Non-pigmented ciliary epithelial cell (primary cell): ENCODE data around the gene RUNX1.

Source experiments
- DNase-seq: peaks from one replicate; pipeline ENCODE4 v3.0.0-alpha.2; 2010; ENCODE audit warnings: low read depth

Gene RUNX1

DNA sequence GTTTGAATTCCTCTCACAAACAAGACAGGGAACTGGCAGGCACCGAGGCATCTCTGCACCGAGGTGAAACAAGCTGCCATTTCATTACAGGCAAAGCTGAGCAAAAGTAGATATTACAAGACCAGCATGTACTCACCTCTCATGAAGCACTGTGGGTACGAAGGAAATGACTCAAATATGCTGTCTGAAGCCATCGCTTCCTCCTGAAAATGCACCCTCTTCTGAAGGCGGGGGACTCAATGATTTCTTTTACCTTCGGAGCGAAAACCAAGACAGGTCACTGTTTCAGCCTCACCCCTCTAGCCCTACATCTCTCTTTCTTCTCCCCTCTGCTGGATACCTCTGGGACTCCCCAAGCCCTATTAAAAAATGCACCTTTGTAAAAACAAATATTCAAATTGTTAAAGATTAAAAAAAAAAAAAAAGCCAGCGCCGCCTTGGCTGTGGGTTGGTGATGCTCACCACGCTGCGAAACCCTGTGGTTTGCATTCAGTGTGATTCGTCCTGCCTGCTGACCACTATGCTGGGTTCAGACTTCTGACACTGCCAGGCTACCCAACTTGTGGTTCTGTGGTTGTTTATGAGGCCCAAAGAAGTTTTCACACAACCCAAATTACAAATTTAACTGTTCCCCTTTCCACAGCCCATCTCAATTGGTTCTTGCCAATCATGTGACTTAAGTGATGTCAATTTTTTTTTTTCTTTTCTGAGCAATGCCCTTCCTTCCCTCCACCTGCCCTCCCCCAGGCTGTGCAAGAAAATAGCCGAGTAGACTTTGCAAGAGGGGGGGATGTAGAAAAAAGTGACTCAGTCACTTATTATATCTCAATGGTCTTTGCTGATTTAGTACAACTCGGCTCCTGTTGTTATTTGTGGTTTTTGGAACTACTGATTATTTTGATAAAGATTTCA is at the start of gene RUNX1:
Gene RUNX1, minus strand, starts transcription at position 597 of the 912 bp plus-strand sequence.
- peak; percentile 83 for DNase-seq

DNA sequence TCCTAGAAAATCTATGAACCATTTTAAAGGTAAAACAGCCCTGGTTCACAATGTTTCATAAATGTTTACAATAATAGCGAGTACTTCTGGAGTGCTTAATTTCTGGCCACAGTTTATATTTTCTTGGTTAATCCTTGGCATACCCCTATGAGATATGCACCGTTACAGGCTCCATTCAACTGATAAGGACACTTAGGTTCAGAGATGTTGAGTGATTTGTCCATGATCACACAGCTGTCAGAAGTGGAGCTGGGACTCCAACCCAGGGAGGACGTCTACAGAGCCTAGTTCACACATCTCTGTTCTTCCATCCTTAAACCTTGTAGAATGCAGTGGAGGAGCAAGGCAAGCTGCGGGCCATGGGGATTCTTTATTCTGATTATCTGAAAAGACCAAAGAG is 48.4 kb upstream of the RUNX1 start:
- DNase-seq = no peak

DNA sequence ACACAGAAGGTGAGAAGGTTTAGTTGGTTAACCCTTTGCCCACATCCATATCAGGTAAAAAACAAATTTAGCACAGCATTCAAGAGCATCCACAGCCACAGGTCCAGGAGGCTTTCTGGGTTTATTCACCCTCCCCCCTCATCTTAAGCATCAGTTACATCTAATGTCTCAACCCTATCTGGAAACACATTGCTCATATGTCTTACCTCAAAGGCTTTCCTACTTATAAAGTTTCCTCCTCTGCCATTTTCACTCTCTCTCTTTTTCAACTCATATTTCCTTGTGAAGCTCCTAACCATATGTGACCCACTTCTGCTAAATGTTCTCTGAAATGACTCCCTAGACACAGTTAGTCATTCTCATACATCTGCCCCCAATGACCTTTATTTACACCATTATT is 47.9 kb upstream of the RUNX1 start:
- DNase-seq = no peak

DNA sequence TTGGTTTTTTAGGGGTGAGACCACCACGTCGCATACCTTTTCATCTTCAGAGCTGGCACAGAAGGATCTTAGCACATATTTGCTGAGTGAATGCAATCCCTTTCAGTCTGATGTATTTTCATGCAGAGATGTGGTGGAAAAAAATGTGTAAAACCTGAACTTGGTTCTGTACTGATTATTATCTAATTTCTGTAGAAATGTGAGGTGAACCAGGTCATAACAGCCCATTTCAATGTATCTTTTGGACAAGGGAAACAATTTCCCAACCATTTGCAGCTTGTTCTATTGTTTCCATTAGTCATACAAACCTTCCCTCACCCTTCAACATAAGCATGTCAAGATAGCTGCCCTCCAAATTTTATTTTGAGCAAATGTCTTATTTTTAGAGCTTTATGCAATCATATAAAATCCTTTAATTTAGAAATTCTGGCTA is 46.8 kb upstream of the RUNX1 start:
- DNase-seq = no peak

DNA sequence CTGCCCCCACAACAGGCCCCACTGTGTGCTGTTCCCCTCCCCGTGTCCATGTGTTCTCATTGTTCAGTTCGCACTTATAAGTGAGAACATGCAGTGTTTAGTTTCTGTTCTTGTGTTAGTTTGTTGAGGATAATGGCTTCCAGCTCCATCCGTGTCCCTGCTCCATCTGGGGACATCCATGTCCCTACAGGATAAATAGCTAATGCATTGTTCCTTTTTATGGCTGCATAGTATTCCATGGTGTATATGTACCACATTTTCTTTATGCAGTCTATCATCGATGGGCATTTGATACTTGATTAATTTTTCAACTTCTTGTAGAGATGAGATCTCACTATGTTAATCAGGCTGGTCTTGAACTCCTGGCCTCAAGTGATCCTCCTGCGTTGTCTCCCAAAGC is 44.4 kb upstream of the RUNX1 start:
- DNase-seq = no peak

DNA sequence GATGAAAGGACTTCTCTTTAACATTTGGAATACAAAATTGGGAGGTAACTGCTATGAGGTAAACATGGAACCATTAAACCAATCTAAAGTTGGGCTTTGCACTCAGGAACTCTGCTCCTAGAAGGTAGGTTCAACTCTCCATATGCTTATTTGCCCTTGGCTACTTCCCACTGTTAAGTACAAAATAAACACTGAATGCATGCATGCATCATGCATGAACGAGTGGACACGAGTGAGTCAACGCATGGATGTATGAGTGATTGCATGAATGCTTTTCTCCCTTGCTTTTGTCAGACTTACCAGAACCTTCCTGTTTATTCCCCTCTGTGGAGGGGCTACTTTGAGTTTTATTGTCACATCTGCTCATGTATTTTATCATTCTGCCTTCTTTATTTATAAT is 42.4 kb upstream of the RUNX1 start:
- DNase-seq = no peak

DNA sequence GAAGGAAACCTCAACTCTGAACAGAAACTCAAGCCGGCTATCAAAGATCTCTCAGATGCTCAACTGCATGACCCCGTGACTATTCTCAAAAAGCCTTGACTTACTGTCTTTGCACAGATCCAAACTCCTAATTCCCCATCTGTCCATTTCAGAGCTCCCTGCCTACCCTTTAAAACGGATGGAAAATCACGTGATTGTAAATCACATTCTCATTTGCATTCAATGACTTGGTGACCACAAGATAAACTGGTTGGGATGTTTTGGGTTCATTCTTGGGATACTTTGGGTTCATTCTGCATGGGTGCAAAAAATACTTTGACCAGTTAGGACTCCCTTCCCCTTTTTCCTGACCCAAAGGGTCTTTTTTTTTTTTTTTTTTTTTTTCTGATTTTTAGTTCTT is 41.3 kb upstream of the RUNX1 start:
- no peak for DNase-seq

DNA sequence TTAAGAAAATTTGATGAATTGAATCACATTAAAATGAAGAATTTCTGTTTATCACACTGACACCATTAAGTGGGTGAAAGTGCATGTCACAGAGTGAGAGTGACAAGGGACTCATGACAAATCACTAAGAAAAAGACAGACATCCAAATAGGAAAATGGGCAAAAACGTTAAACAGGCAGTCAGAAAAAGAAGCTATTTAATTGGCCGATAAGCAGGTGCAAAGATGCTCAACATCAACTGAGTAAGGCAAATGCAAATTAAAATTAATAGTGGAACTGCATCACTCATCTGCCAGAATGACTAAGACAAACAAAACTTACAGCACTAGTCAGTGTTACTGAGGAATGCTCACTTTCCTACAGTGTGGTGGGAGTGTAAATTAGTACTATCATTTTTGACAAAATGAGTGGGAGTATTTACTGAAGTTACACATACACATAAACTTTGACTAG is 39.2 kb upstream of the RUNX1 start:
- no peak for DNase-seq

DNA sequence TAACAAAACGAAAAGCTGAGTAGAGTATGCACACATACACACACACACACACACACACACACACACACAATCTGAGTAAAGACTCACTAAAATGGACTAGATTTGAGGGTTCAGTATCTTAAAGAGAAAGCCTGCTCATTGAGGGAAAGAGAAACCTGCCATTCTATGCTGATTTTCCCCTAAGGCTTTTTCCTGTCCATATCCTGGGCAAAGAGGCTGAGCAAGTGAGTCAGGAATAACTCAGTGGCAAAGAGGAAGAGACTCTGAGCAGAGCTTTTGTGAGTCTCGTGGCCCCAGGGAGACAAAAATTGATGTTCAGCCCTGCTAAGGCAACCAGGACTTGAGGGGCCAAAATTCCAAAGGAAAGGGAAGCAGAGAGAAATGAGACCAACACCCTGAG is 37.3 kb upstream of the RUNX1 start:
- no peak for DNase-seq

DNA sequence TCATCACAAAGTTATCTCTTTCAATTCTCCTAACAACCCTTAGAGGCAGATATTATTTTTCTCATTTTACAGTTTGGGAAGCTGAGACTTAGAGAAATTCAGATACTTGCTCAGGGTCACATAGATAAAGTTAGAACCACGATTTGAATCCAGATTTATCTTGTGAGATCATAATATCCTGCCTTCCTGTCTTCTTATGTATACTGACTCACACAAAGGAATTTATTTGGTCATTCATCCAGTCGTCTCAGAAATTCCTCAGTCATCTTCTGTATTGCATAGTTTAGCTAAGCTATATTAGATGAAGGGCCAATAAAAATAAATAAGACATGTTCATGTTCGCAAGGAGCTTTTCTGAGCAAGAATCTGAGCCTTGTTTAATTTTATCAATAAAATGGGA is 35.8 kb upstream of the RUNX1 start:
- DNase-seq = peak; percentile 92

DNA sequence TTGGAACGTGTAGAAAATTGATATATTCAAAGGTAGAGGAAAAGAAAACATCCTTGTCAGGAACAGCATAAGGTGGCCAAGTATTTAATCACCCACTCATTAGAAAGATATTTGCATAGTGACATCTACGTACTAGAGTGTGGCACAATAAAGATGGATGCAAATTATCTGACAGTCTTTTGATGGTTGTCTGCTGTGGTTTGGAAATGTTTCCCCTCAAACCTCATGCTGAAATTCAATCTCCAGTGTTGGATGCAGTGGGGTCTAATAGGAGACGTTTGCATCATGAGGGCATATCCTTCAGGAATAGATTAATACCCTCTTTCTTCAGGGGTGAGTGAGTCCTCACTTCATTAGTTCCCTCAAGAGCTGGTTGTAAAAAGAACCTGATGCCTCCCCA is 34.1 kb upstream of the RUNX1 start:
- no peak for DNase-seq

DNA sequence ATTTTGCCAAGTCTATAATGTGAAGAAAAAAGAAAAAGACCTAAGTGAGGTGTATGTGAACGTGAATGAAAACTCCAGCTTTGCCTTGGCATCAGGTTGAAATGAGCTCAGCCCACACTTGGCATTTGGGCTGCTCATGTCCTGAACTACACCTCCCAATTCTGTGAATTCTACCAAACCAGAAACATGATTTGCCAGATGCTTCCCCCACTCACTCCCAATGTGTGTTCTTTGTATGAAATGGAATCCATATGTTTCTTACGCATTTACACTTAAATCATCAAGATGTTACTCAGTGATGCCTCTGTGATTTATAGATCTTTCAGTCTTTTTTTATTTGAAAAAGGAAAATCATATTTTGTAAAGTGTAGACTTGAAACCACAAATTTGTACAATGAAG is 32.8 kb upstream of the RUNX1 start:
- DNase-seq = no peak

DNA sequence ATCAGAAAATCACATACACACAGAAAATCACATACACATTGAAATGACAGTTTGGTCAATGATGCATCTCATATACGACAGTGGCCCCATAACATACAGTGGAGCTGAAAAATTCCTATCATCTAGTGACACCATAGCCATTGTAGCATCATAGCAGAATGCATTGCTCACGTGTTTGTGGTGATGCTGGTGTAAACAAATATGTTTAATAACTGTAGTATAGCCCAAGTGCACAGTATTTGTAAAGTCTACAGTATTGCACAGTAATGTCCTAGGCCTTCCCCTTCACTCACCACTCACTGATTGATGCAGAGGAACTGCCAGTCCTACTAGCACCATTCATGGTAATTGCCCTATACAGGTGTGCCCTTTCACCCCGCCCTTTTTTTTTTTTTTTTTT is 30.1 kb upstream of the RUNX1 start:
- no peak for DNase-seq

DNA sequence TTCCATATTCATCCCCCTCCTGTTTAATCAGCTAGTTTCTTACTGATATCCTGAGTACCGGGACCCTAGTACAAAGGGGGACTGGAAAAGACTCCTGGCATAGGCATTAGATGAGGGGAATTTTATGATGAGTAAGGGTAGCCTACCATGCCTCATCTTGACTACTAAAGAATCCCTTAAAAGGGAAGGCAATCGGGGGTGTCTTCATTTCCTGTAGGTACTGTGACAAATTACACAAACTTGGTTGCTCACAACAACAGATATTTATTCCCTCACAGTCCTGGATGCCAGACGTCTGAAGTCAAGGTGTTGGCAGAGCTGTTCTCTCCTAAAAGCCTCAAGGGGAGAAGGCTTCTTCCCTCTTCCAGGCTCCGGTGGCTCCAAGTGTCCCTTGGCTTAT is 28.9 kb upstream of the RUNX1 start:
- DNase-seq = no peak

DNA sequence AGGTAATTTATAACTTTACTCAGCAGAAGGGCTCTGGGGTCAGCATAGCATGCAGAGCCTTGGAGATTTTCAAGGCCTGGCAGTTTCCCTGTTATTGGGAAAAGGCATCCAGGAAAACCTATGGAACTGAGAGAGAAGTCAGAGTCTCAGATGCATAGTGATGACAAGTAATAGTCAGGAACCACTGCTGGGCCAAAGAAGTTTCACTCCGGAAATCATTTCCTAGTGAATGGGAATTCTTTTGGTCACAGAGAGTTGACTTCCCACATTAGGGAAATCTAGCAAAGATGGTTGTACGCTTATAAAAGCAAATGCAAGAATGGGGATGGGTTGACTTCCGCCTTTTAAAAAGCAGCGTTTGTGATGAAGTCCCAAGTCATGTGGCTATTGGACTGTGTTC is 28.4 kb upstream of the RUNX1 start:
- no peak for DNase-seq

DNA sequence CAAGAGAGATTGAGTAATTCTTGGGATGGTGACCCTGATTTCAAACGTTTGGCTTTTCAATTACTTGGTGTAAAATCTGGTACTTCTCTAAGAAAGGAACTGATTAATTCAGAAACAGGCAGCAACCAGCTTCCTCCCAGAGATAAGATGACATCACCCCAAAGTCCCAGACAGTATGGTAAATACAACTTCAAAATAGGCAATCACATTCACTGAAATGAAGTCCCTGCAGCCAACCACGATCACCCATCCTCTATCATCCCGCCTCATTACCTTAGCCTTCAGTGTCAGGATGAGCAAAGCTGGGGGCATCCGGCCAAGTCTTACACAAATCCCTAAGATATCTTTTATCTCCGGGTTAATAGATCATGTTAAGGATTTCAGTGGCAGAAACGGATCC is 26.4 kb upstream of the RUNX1 start:
- peak; percentile 56 for DNase-seq

DNA sequence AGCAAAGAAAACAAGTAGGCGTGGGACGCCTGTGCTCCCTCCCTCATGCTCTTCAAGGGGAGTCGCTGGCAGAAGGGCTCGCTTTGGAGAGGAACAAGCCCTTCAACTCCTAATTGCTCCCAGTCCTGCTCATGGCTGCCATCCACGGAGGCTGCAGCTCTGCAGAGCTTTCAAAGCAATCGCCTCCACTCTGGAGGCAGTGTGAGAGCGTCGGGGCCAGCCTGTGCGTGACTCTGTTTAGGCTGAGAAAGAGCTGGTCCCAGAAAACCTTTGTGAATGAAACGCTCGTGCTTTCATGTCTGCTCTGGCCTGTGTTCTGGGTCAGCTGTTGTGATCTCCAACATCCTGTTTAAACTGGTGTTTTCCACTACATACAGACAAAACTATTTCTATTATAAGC is 23.9 kb upstream of the RUNX1 start:
- no peak for DNase-seq

DNA sequence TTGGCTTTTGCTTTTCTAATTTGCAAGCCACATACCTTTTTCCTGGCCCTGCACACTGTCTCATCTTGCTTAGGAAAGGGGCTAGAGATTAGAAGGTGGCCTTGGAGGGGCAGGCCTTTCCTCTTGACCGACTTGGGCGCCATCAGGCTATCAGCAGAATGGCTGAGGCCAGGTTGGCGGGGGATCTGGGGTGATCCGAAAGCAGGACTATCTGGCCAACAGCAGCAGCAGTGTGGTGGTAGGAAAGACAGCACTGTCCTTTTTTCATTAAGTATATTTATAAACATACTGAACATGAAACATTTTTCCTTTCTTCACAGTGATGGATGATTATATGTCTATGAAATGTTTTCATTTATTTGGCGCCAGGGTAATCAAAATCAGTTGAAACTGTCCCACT is 23.5 kb upstream of the RUNX1 start:
- no peak for DNase-seq

DNA sequence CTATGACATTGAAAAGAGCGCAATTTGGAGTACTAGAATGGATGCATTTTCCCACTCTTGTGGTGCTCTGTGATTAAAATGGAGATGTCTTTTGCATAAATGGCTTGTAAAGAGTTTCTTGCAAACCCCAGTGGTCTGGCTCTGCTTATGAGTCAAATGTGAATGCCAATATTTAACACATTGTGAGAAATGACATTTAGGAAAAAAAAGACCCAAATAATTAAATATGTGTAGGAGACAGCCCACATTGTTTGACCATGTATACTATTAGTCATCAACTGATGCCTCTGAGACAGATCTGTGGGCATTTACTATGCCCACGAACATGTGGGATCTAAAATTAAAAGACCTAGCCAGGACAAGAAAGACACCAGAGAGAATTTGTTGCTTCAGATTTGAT is 22.2 kb upstream of the RUNX1 start:
- DNase-seq = no peak

DNA sequence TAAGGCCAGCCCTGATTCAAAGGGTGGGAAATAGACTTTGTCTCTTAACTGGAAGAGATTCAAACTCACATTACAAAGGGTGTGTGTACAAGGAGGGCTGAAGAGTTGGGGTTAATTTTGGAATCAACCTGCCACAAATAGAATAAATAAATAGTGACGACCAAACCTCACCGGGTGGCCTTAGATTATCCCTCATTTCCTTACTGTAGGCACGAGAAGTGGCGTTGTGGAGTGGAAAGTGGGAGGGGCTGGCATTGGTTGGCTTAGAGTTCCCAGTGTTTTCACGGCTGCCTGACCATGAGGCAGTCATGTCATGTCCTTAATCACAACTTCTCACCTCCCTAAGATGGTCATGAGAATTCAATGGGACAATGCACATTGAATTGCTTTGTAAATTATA is 21.3 kb upstream of the RUNX1 start:
- no peak for DNase-seq

DNA sequence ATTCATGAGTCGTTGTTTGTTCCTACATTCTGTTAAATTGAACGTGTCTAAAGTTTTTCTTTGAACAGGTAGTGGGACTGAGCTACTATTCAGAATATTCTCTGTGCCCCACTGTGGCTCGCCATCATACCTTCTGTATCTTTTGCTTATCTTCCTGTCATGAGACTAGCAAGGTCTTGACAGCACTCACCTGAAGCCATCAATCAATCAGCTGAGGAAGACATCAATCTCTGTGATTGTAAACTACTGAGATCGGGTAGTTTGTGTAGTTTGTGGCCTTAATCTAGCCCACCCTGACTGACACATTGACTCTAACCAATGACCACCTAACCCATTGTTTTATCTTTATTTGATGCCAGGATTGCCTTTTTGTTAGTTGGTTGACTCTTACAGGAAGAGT is 17.7 kb upstream of the RUNX1 start:
- no peak for DNase-seq

DNA sequence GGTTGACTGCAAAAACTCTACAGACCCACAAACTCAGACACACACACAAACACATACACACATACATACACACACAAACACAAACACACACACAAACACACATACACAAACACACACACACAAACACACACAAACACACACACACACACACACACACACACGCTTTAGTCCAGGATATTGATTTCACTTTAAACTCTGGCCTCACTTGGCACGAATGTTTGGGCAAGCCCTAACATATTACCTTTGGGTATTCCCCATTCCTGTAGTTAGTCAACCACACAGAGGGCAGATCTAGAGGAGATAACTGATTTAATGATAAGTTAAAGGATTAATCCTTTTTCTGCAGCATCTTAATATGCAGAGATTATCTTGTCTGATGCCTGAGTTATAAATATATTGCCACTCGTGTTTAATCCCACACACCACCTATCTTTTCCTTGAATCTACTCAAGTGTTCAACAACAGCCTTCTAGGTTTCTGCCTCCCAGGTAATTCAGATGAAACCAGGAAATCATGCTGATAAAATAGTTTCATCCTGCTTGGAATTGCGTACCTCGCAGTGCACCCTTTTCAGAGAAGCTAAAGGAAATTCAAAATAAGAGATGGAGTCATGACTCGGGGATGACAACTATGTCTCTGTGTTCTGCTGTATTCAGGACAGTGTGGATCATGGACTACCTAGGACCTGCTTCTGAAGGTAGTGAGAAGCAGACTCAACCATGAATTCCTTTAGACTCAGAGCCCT is 14.5 kb upstream of the RUNX1 start:
- DNase-seq = no peak

DNA sequence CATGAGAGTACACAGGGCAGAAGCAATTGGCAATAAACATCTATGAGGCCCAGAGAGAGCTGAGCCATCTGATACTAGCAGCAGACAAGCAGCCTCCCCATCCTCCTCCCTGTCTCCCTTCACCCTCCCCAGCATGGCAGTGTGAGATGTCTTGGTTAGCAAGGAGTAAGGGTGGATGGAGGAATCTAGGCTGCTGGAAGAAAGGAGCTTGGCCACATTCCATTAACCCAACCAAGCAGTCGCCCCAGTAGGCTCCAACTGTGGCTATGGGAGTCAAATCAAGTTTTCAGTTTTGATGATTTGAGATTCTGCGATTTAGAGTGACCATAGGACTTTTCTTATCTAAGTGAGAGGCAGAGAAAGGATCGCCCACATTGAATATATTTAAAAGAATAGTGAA is 12.9 kb upstream of the RUNX1 start:
- DNase-seq = no peak
